Lower leg skin (tissue), 3 donors: Measurements from ENCODE around the gene NPTN.

Source experiments
- POLR2A ChIP-seq, 2 donors: fragments of 450-650 bp; IDR thresholded peaks; one replicate each; pipeline ENCODE4 v1.6.1; 2016 to 2017; ENCODE audit warnings: antibody characterized with exemption in 2 of 2, mild to moderate bottlenecking in 1 of 2, moderate library complexity in 1 of 2
- TF ChIP-seq, protein P1 (sequence below), 3 donors: fragments of 450-650 bp; IDR thresholded peaks; one replicate each; pipeline ENCODE4 v1.5.1; 2016; ENCODE audit warnings: antibody characterized with exemption in 3 of 3, mild to moderate bottlenecking in 3 of 3, moderate library complexity in 2 of 3

DNA sequence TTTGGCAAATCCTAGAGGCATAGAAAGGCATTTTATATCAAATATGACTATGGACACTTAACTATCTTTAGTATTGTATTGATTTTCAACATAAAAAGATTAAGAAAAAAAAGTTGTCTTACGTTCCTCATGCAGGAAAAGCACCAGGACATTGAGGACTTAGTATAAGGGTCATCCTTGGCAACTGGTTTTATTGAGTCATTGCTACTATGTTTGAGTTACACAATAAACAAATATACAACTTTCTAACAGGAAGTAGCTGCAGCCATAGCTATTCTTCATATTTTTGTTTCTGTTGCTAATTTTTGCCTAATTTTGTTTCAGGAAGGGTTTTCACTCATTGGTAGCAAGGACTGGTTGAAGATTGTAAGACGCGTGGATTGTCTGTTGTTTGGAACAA lies 93.0 kb downstream of the NPTN start:
- TF ChIP-seq, protein P1, sequence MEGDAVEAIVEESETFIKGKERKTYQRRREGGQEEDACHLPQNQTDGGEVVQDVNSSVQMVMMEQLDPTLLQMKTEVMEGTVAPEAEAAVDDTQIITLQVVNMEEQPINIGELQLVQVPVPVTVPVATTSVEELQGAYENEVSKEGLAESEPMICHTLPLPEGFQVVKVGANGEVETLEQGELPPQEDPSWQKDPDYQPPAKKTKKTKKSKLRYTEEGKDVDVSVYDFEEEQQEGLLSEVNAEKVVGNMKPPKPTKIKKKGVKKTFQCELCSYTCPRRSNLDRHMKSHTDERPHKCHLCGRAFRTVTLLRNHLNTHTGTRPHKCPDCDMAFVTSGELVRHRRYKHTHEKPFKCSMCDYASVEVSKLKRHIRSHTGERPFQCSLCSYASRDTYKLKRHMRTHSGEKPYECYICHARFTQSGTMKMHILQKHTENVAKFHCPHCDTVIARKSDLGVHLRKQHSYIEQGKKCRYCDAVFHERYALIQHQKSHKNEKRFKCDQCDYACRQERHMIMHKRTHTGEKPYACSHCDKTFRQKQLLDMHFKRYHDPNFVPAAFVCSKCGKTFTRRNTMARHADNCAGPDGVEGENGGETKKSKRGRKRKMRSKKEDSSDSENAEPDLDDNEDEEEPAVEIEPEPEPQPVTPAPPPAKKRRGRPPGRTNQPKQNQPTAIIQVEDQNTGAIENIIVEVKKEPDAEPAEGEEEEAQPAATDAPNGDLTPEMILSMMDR (IDR thresholded peaks at IDR 0.05), result no peak
- no peak for TF ChIP-seq POLR2A (IDR thresholded peaks at IDR 0.05)
